OCI-LY1 (cell line): ENCODE results near the gene WDFY4.

Source experiments
- EZH2 ChIP-seq: fragments of 200-600 bp; sonication (generic), shearing (Covaris generic); IDR thresholded peaks from 2 replicates; pipeline ENCODE4 v1.8.0; 2017; ENCODE audit warnings: borderline replicate concordance, mixed run types, mild to moderate bottlenecking, antibody characterized with exemption, low read length, moderate library complexity, mixed read lengths
- TF ChIP-seq, protein P1 (sequence below): fragments of 200-600 bp; sonication (generic), shearing (Covaris generic); IDR thresholded peaks from 2 replicates; pipeline ENCODE4 v1.5.1; 2017; ENCODE audit warnings: mild to moderate bottlenecking, antibody characterized with exemption, low read length, moderate library complexity, mixed read lengths

DNA sequence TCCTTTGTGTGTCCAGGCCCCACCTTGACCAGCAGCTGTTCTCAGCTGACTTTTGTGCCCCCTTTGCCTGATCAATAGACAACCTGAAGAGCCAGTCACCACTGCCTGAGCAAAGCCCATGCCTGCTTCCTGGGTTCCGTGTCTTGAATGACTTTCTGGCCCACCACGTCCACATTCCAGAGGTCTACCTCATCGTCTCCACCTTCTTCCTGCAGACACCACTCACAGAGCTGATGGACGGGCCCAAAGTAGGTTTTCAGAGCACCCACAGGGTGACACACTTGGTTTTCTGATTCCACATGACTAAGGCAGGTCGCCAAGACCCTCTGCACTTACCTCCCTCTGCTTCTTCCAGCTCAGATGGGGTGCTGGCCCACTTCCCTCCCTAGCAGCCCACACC, 126.8 kb downstream of the WDFY4 start:
- TF ChIP-seq, protein P1, sequence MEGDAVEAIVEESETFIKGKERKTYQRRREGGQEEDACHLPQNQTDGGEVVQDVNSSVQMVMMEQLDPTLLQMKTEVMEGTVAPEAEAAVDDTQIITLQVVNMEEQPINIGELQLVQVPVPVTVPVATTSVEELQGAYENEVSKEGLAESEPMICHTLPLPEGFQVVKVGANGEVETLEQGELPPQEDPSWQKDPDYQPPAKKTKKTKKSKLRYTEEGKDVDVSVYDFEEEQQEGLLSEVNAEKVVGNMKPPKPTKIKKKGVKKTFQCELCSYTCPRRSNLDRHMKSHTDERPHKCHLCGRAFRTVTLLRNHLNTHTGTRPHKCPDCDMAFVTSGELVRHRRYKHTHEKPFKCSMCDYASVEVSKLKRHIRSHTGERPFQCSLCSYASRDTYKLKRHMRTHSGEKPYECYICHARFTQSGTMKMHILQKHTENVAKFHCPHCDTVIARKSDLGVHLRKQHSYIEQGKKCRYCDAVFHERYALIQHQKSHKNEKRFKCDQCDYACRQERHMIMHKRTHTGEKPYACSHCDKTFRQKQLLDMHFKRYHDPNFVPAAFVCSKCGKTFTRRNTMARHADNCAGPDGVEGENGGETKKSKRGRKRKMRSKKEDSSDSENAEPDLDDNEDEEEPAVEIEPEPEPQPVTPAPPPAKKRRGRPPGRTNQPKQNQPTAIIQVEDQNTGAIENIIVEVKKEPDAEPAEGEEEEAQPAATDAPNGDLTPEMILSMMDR = no peak
- no peak for TF ChIP-seq EZH2
